ACC112 (cell line): ENCODE results near the gene TMEM81.
A peak's percentile ranks its signal among the peaks of the same experiment; 100 is the strongest.

Source experiments
- H2AFZ ChIP-seq: fragments of 200-600 bp; sonication (generic); one replicate; pipeline ENCODE4 v1.6.0; 2017; ENCODE audit warnings: antibody characterized with exemption, low read length; ENCODE audit not compliant: unreplicated experiment
- H3K27ac ChIP-seq: fragments of 200-600 bp; sonication (generic); 2 replicates; pipeline ENCODE4 v1.5.1; 2014; ENCODE audit warnings: low read depth, mild to moderate bottlenecking, antibody characterized with exemption, low read length, moderate library complexity
- H3K27me3 ChIP-seq: fragments of 200-600 bp; sonication (generic); 2 replicates; pipeline ENCODE4 v1.6.1; 2014; ENCODE audit warnings: mild to moderate bottlenecking, antibody characterized with exemption, low read length, moderate library complexity, mixed read lengths; ENCODE audit not compliant: insufficient read depth
- H3K36me3 ChIP-seq: fragments of 200-600 bp; sonication (generic); 2 replicates; pipeline ENCODE4 v1.6.1; 2016; ENCODE audit warnings: mild to moderate bottlenecking, antibody characterized with exemption, low read length, moderate library complexity, mixed read lengths; ENCODE audit not compliant: insufficient read depth
- H3K4me1 ChIP-seq: fragments of 200-600 bp; sonication (generic); one replicate; pipeline ENCODE4 v1.6.1; 2016; ENCODE audit warnings: low read length, mixed read lengths; ENCODE audit not compliant: insufficient read depth, unreplicated experiment, control insufficient read depth
- H3K4me3 ChIP-seq: fragments of 200-600 bp; sonication (generic); 2 replicates; pipeline ENCODE4 v1.5.1; 2014; ENCODE audit warnings: mild to moderate bottlenecking, low read depth, low read length
- H3K79me2 ChIP-seq: fragments of 200-600 bp; sonication (generic); one replicate; pipeline ENCODE4 v1.6.0; 2016; ENCODE audit warnings: low read length; ENCODE audit not compliant: control insufficient read depth, unreplicated experiment, insufficient read depth

Gene TMEM81

GRCh38 chr1:205049479-205049878, 34.8 kb downstream of the TMEM81 start:
- Histone ChIP-seq H3K79me2 (no peaks in the 10 kb centered on the region), H3K4me1 (no peaks in the 10 kb centered on the region), H3K27me3 (peaks cover 54% of the 10 kb centered on the region), H3K4me3 (no peak overlapping the region), H3K27ac (no peak overlapping the region), H3K36me3 (no peaks in the 10 kb centered on the region), H2AFZ (no peak overlapping the region)

GRCh38 chr1:205048382-205048781, 35.9 kb downstream of the TMEM81 start:
- Histone ChIP-seq H2AFZ (no peak overlapping the region), H3K36me3 (no peaks in the 10 kb centered on the region), H3K4me1 (no peaks in the 10 kb centered on the region), H3K4me3 (no peak overlapping the region), H3K79me2 (no peaks in the 10 kb centered on the region), H3K27ac (no peak overlapping the region), H3K27me3 (peaks cover 59% of the 10 kb centered on the region)

GRCh38 chr1:205047764-205048231, 36.5 kb downstream of the TMEM81 start:
- Histone ChIP-seq H3K27ac (no peak overlapping the region), H3K4me3 (no peak overlapping the region), H3K4me1 (no peaks in the 10 kb centered on the region), H3K79me2 (no peaks in the 10 kb centered on the region), H2AFZ (no peak overlapping the region), H3K27me3 (peaks cover 57% of the 10 kb centered on the region), H3K36me3 (no peaks in the 10 kb centered on the region)

- H3K27me3 ChIP-seq: peaks cover 67% of the 10 kb centered on the region
- no peak overlapping the region for H2AFZ ChIP-seq
- H3K4me3 ChIP-seq: no peak overlapping the region
- no peaks in the 10 kb centered on the region for H3K79me2 ChIP-seq
- H3K27ac ChIP-seq: no peak overlapping the region
- H3K36me3 ChIP-seq: no peaks in the 10 kb centered on the region
- no peaks in the 10 kb centered on the region for H3K4me1 ChIP-seq
Observed at GRCh38 chr1:205046870-205047269, 37.4 kb downstream of the TMEM81 start.

- peaks cover 84% of the 10 kb centered on the region for H3K27me3 ChIP-seq
- H3K79me2 ChIP-seq: no peaks in the 10 kb centered on the region
- no peak overlapping the region for H3K4me3 ChIP-seq
- H2AFZ ChIP-seq: no peak overlapping the region
- no peak overlapping the region for H3K27ac ChIP-seq
- H3K36me3 ChIP-seq: no peaks in the 10 kb centered on the region
- H3K4me1 ChIP-seq: no peaks in the 10 kb centered on the region
Observed at GRCh38 chr1:205045146-205045545, 39.1 kb downstream of the TMEM81 start.

- no peaks in the 10 kb centered on the region for H3K4me1 ChIP-seq
- no peak overlapping the region for H2AFZ ChIP-seq
- no peaks in the 10 kb centered on the region for H3K79me2 ChIP-seq
- peaks cover 88% of the 10 kb centered on the region for H3K27me3 ChIP-seq
- H3K27ac ChIP-seq: no peak overlapping the region
- no peaks in the 10 kb centered on the region for H3K36me3 ChIP-seq
- no peak overlapping the region for H3K4me3 ChIP-seq
Observed at GRCh38 chr1:205044741-205045140, 39.5 kb downstream of the TMEM81 start.

- no peak overlapping the region for H3K4me3 ChIP-seq
- H3K27me3 ChIP-seq: peaks cover 94% of the 10 kb centered on the region
- no peaks in the 10 kb centered on the region for H3K36me3 ChIP-seq
- no peaks in the 10 kb centered on the region for H3K79me2 ChIP-seq
- H3K27ac ChIP-seq: no peak overlapping the region
- no peaks in the 10 kb centered on the region for H3K4me1 ChIP-seq
- H2AFZ ChIP-seq: no peak overlapping the region
Observed at GRCh38 chr1:205043866-205044265, 40.4 kb downstream of the TMEM81 start.

- H3K27me3 ChIP-seq: peaks cover 89% of the 10 kb centered on the region
Observed at GRCh38 chr1:205042911-205043806, 41.1 kb downstream of the TMEM81 start, which contains the start of gene CNTN2. CNTN2 (plus strand) TSS chr1:205043212; CDS start chr1:205053186, 9,974 bp downstream.

GRCh38 chr1:205041998-205042910, 42.0 kb downstream of the TMEM81 start:
- Histone ChIP-seq H3K79me2 (no peaks in the 10 kb centered on the region), H3K27ac (no peak overlapping the region), H3K27me3 (peaks cover 82% of the 10 kb centered on the region), H3K4me1 (no peaks in the 10 kb centered on the region), H3K4me3 (peak overlapping the region; percentile 35; the same call in 1 of the 2 replicates), H3K36me3 (no peaks in the 10 kb centered on the region), H2AFZ (no peak overlapping the region)

More at GRCh38 chr1:205042911-205043806, 41.1 kb downstream of the TMEM81 start, which contains the start of gene CNTN2:
- no peaks in the 10 kb centered on the region for H3K36me3 ChIP-seq
- no peaks in the 10 kb centered on the region for H3K4me1 ChIP-seq
- no peaks in the 10 kb centered on the region for H3K79me2 ChIP-seq
- H3K27ac ChIP-seq: no peak within 1 kb of the TSS
- H2AFZ ChIP-seq: no peak within 1 kb of the TSS
- peak within 1 kb of the TSS; percentile 35; the same call in 1 of the 2 replicates for H3K4me3 ChIP-seq

GRCh38 chr1:205041001-205041715, 43.1 kb downstream of the TMEM81 start:
- Histone ChIP-seq H3K4me1 (no peaks in the 10 kb centered on the region), H3K36me3 (no peaks in the 10 kb centered on the region), H3K27ac (no peak overlapping the region), H3K79me2 (no peaks in the 10 kb centered on the region), H3K4me3 (no peak overlapping the region), H3K27me3 (peaks cover 81% of the 10 kb centered on the region), H2AFZ (no peak overlapping the region)
